Choroid plexus epithelial cell (primary cell): ENCODE measurements around the gene RPL35A.
A peak's percentile ranks its signal among the peaks of the same experiment; 100 is the strongest.
"Not testable (repeated sequence)": the region's sequence is repeated elsewhere in the genome, so short reads cannot be mapped to it uniquely, and the experiment has no call there.

Experiments used
- DNase-seq: peaks from one replicate; pipeline ENCODE4 v3.0.0-alpha.2; 2010; ENCODE audit warnings: low read depth
- H3K4me3 ChIP-seq: 2 replicates; pipeline ENCODE4 v1.5.1; 2011; ENCODE audit warnings: low read depth, mild to moderate bottlenecking, control low read depth, low read length, moderate library complexity
- TF ChIP-seq, protein P1 (sequence below): conservative IDR thresholded peaks from 2 replicates; pipeline ENCODE4 v1.5.1; 2011; ENCODE audit warnings: low read depth, mild to moderate bottlenecking, control low read depth, inconsistent platforms, low read length, moderate library complexity

RPL35A gene

DNA sequence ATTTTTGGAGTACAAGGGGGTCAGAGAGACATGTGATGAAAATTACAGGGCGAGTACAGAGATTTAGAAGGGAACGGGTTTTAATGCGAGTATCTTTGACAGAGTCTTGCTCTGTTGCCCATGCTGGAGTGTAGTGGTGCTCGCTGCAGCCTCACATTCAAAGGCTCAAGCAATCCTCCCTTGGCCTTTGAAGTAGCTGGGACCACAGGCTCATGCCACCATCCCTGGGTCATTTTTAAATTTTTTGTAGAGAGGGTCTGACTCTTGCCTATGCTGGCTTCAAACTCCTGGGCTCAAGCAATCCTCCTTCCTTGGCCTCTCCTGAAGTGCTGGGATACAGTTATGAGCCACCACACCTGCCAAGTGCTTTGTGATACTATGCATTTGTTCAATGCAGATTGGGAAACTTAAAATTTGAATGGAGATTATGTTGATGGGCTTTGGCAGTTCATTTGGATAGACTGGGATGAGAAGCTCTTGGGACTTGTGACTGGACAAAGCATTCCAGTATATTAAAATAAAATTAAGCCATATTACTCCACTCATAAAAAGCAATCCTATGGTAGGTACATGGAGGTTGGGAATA is 6.0 kb downstream of the RPL35A start:
- no peak overlapping the region for H3K4me3 ChIP-seq
- TF ChIP-seq, protein P1, sequence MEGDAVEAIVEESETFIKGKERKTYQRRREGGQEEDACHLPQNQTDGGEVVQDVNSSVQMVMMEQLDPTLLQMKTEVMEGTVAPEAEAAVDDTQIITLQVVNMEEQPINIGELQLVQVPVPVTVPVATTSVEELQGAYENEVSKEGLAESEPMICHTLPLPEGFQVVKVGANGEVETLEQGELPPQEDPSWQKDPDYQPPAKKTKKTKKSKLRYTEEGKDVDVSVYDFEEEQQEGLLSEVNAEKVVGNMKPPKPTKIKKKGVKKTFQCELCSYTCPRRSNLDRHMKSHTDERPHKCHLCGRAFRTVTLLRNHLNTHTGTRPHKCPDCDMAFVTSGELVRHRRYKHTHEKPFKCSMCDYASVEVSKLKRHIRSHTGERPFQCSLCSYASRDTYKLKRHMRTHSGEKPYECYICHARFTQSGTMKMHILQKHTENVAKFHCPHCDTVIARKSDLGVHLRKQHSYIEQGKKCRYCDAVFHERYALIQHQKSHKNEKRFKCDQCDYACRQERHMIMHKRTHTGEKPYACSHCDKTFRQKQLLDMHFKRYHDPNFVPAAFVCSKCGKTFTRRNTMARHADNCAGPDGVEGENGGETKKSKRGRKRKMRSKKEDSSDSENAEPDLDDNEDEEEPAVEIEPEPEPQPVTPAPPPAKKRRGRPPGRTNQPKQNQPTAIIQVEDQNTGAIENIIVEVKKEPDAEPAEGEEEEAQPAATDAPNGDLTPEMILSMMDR: no peak
- DNase-seq: no peak

DNA sequence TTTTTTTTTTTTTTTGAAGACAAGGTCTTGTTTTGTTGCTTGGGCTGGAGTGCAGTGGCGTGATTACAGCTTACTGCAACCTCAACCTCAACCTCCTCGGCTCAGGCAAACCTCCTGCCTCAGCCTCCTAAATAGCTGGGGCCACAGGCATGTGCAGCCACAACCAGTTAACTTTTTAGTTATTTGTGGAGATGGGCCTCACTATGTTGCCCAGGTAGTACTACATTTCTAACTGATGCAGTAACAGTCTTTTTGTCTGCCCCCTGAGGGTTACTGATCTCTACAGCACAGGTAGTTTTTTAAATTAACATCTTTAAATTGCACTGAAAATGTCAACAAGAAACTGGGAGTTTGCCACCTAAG is 6.6 kb downstream of the RPL35A start:
- no peak overlapping the region for H3K4me3 ChIP-seq
- TF ChIP-seq, protein P1: no peak
- no peak for DNase-seq

DNA sequence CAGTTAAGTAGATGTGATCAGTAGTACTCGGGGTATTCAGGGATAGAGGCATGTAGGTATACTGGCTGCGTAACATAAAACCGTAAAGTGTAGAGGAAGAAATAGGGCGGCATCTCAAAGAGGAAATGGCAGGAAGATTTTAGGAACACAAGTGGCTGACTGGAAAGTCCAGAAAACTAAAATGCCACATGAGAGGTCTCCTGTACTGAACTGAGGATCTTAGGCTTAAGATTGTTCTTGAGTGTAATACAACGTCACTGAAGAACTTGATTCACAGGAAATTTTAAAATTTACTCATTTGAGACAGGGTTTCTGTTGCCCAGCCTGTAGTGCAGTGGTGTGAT is 7.8 kb downstream of the RPL35A start:
- DNase-seq: no peak
- H3K4me3 ChIP-seq: no peak overlapping the region
- TF ChIP-seq, protein P1: no peak

DNA sequence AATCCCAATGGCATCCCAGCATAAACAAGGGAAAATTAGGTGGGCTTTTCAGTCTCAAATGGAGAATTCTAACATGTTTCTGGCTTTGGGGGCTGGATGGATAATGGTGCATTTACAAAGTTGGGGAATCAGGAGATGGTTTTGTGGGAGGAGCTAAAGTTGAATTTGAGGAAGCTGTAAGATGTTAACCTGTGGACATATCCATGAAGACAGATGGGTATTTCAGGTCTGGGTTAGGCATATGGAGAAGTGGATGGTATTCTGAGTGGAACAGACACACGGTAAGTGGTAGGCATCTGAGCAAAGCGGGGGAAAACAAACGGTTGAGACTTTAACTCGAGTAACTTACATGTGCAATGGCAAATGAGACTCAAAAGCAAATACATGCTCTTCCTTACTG is 8.4 kb downstream of the RPL35A start:
- TF ChIP-seq, protein P1: no peak
- no peak overlapping the region for H3K4me3 ChIP-seq
- DNase-seq: no peak

DNA sequence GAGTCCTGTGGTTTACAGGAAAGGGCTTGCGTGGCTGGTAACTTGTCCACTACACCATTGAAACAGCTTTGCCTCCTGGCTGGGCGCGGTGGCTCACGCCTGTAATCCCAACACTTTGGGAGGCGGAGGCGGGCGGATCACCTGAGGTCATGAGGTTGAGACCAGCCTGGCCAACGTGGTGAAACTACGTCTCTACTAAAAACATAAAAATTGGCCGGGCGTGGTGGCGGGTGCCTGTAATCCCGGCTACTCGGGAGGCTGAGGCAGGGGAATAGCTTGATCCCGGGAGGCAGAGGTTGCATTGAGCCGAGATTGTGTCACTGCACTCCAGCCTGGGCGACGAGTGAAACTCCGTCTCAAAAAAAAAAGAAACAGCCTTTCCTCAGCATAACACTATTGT is 8.9 kb downstream of the RPL35A start:
- DNase-seq: not testable (repeated sequence)
- peak overlapping the region; percentile 95 for H3K4me3 ChIP-seq

DNA sequence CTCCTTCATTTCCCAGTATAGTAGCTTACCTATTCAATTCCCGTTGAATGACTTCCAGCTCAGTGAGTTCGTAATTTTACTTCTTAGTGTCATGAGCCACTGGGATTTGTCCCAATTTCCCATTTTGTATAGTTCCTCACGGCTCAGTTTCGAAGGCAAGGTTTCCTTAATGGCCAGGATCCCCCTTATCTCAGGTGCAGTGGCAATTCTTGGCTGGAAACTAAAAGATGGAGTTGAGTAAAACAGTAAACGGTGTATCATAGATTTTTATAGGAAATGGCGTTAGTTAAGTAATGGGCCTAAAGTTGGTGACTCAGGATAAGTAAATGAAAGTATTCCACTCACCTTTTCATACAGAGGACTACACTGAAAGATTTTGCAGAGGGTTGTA is 9.5 kb downstream of the RPL35A start:
- no peak for DNase-seq
- peak overlapping the region; percentile 95 for H3K4me3 ChIP-seq
- TF ChIP-seq, protein P1: no peak

DNA sequence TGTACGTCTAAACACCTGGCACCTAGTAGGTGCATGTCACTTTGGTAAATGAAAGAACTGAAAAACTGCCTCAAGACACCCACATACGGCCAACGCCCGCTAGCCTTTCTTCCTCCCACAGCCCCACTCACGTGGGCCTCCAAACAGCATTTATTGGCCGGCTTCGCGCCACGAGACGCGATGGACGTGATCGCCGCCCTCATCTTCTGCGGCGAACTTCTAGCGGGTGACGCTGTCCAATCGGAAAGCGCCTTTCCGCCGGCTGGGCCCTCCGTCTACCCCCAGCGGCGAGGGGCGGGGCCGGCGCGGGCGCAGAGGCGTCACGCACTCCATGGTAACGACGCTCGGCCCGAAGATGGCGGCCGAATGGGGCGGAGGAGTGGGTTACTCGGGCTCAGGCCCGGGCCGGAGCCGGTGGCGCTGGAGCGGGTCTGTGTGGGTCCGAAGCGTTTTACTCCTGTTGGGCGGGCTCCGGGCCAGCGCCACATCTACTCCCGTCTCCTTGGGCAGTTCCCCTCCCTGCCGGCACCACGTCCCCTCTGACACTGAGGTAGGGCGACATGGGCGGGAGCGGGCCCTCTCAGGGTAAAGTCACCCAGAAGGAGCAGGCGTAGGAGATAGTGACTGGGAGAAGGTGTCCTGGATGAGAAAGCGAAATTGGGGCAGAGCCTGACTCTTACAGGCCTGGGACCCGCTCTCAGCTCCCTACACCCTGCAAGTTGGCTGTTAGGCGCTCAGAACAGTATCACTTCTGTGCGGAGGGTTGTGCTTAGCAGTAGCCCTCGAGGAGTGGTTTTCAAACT is 10.1 kb downstream of the RPL35A start, which contains the start of gene LMLN:
Gene LMLN, plus strand, starts transcription at position 327 of the 803 bp plus-strand sequence. Its CDS starts 29 bp downstream, at position 356.
- TF ChIP-seq, protein P1: no peak
- H3K4me3 ChIP-seq: peak within 1 kb of the TSS; percentile 95
- peak; percentile 98 for DNase-seq
